K562 (cell line): Measurements from ENCODE around the gene LIMS1.

Experiments
- CHD2 ChIP-seq: IDR thresholded peaks from 2 replicates; pipeline ENCODE4 v1.6.1; 2011; ENCODE audit warnings: low read depth, low read length
- CTCF ChIP-seq, 3 experiments: IDR thresholded peaks in 2 of 3; conservative IDR thresholded peaks in 1 of 3; 2 replicates each; pipeline ENCODE4 v1.5.1; 2011 to 2012; ENCODE audit warnings: low read length in 3 of 3, mild to moderate bottlenecking in 3 of 3, control low read depth in 2 of 3, improper control_type of control experiment in 1 of 3, inconsistent platforms in 1 of 3, low read depth in 1 of 3, mixed read lengths in 1 of 3, moderate library complexity in 1 of 3; ENCODE audit not compliant: insufficient read depth in 2 of 3
- MAZ ChIP-seq, 2 experiments: fragments of 450-650 bp in 1 of 2; sonication (generic) in 1 of 2; formaldehyde crosslinking; IDR thresholded peaks in 1 of 2; conservative IDR thresholded peaks in 1 of 2; 2 replicates each; pipeline versions ENCODE4 v1.4.0 to v1.5.0; 2020; ENCODE audit warnings: mild to moderate bottlenecking in 1 of 2, missing genetic modification reagents in 1 of 2
- POLR2A ChIP-seq: fragments of 450-650 bp; conservative IDR thresholded peaks from 2 replicates; pipeline ENCODE4 v1.6.1; 2016
- SAFB2 ChIP-seq: fragments of 200-400 bp; formaldehyde crosslinking; IDR thresholded peaks from 2 replicates; pipeline ENCODE4 v1.6.1; 2018; ENCODE audit warnings: borderline replicate concordance, low read length, low read depth, moderate library complexity; ENCODE audit not compliant: severe bottlenecking

- TF ChIP-seq SAFB2 = no peak
- TF ChIP-seq CTCF (IDR thresholded peaks at IDR 0.05 in 2 of 3, conservative IDR thresholded peaks at IDR 0.05 in 1 of 3; ENCODE audit: insufficient read depth in 2 of 3, low read depth in 1 of 3, low read length in 3 of 3) = no peak
- TF ChIP-seq POLR2A = no peak
- no peak for TF ChIP-seq MAZ (CRISPR knock-in tag; conservative IDR thresholded peaks at IDR 0.05 in 1 of 2, IDR thresholded peaks at IDR 0.05 in 1 of 2)
- TF ChIP-seq CHD2 = no peak
Measured at GRCh38 chr2:108621687-108622681, 87.7 kb downstream of the LIMS1 start.
